NCI-H2171 (cell line): ENCODE measurements around the gene GLI3.

Experiments
- DNase-seq: peaks from one replicate; lab custom pipeline; 2025; lab: John Stamatoyannopoulos, UW

GLI3 gene

DNA sequence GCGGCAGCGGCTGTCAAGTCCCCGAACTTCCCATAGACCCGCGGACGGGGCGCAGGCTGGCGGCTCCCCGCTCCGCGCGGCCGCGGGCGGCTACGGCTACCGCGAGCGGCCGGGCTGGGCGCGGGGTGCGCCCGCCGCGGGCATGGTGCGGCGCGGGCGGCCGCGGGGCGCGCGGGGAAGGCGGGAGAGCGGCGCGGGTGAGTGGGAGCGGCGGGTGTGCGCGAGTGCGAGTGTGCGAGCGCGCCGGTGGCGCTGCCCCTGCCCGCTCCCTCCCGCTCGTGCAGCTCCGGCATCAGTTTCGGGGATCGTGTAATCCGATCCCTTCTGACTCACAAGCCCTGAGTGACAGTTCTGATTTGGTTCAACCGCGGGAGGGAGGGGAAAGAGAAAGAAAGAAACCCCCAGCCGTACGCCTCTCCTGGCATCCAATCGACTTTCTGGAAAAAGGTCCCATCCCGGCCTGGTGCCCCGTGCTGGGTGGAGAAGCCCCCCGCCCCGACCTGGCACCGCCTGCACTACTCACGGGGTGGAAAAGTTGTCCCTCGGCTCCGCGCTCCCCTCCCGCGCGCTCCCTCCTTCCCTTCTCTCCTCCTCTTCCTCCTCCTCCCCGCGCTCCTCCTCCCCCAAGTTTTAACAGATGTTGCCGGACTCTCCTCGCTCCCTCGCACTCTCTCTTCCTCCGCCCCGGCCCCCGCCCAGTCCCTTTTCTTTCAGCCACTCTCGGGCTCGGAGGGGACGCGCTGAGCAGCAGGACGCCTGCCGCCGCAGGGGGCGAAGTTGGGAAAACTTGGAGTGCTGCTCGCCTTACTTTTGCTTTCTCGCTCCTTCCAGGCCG, at the start of gene GLI3:
TSS of gene GLI3 (minus strand) at position 234 of the 835 bp plus-strand sequence. CDS start 13,956 bp downstream, outside the sequence.
- peak; percentile 2 for DNase-seq

DNA sequence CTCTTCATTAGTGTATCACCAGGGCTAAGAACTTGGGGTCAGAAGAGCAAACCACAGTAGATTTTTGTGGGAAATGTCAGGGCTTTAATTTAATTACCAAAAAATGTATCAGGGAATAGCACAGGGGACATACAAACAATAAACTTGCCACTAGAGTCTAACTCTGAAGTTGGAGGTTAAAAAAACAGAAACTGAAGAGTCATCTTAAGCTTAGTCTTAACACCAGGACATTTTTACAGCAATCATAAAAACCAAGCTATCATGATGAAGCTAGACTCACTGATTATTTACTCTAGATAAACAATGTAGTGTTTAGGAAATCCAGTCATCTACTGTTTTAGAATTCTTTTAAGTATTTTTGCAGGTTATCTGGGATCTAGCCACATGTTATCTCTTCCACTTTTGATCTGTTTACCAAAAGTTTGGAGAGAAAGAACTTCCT, 48.4 kb upstream of the GLI3 start:
- no peak for DNase-seq

DNA sequence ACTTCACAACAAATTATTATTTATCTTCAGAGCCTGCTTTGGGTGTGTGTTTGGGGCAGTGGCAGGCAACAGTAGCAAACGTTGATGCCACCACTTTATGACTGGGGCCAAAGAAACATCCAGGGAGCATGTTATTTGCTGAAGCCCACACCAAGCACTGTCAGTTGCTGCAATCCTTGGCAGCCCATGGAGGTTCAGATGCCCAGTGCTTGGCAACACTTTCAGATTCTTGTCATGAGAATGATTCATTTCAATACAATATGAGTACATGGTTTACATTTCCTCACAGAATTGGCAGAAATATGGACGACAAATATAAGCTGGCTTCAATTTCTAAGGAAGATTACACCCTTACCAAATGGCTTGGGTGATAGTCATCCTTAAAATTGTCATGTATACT, 46.5 kb upstream of the GLI3 start:
- no peak for DNase-seq

GRCh38 chr7:42278344-42278743, 41.3 kb upstream of the GLI3 start:
- no peak for DNase-seq

- DNase-seq = no peak
These were observed 37.0 kb upstream of the GLI3 start for GRCh38 chr7:42274053-42274452.

- no peak for DNase-seq
These were observed 36.0 kb upstream of the GLI3 start for GRCh38 chr7:42272793-42273665.

DNA sequence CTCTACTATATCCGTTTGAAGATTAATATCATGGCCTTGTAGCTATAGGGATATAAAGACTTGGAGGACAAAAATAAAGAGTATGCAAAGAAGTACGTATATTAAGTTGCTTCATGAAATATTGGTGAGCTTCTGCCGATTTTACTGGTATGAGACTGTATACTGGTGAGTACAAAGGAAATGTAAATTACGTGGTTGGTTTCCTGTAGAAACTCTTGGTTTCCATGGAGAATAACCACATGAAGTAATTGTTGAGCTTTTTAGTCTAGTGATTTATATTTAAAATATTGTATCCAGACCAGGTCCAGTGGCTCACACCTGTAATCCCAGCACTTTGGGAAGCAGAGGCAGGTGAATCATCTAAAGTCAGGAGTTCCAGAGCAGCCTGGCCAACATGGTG, 32.2 kb upstream of the GLI3 start:
- DNase-seq = no peak

- no peak for DNase-seq
These were observed 27.7 kb upstream of the GLI3 start for GRCh38 chr7:42264702-42265101.

DNA sequence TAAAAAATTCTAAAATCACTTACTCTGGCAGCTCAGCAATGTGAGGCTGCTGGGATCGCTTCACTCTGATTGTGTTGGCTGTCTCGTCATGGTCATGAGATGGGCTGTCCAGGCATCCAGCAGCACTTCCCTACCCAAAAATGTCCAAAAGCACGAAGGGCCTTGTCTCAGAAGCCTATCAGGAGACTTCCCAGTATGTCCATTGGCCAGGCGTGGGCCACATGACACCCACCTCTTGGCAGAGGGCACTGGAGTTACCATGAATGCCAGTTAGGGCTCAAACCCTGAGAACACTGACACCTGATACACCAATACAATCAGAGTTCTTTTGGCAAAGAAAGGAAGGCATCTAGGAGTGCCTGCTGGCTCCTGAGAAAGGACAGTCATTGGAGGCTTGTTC, 27.0 kb upstream of the GLI3 start:
- no peak for DNase-seq

DNA sequence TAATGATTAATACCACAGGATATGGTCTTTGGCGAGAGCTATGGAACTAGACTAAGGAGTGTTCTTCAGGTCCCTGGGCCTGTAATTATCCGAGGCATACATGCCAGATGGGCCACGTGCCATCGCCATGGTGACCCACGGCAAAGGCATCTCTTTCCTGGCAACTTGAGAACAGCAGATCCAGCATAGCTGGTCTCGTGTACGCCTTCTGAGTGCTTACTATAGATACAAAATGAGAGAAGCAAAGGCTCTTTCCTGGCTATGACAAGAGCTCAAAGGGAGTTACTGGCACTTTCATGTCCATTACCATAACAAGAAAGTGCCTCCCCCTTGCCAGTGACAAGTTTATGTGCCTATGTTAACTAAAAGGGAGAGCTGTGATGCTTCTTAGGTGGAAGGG, 26.0 kb upstream of the GLI3 start:
- no peak for DNase-seq

GRCh38 chr7:42254217-42254616, 17.2 kb upstream of the GLI3 start:
- DNase-seq = no peak

GRCh38 chr7:42253316-42253715, 16.3 kb upstream of the GLI3 start:
- DNase-seq = no peak

DNA sequence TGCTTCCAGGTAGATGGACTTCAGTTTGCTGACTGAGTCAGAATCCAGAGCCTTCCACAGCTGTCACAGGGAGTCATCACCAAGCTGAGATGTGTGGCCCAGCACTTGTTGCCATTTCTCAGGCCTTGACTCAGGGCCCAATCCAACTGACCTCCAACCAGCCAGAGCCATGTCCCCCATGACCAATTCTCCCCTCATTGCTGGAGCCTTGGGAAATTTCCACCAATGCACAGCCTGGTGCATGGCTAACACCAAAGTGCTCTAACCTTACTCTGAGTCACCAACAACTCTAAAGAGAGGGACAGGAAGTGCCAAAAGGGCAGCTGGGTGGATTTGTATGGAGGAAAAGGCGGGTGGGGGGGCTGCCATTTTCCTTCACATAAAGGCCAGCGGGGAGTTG, 13.4 kb upstream of the GLI3 start:
- no peak for DNase-seq

DNA sequence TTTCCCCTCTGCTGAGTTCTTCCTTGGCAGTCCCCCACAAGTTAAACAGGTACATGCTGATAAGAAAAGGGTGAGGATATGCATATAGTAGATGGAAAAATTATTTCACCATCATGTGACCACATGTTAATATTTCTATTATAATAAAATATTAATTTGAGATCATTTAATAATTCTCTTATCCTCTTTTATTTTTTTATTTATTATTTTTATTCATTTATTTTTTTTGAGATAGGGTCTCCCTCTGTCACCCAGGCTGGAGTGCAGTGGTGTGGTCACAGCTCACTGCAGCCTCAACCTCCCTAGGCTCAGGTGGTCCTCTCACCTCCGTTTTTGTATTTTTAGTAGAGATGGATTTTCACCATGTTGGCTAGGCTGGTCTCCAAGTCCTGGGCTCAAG, 11.6 kb upstream of the GLI3 start:
- DNase-seq = no peak

GRCh38 chr7:42247301-42247700, 10.3 kb upstream of the GLI3 start:
- DNase-seq = no peak

GRCh38 chr7:42244828-42245227, 7.8 kb upstream of the GLI3 start:
- DNase-seq = no peak

GRCh38 chr7:42242381-42242780, 5.4 kb upstream of the GLI3 start:
- DNase-seq = no peak

DNA sequence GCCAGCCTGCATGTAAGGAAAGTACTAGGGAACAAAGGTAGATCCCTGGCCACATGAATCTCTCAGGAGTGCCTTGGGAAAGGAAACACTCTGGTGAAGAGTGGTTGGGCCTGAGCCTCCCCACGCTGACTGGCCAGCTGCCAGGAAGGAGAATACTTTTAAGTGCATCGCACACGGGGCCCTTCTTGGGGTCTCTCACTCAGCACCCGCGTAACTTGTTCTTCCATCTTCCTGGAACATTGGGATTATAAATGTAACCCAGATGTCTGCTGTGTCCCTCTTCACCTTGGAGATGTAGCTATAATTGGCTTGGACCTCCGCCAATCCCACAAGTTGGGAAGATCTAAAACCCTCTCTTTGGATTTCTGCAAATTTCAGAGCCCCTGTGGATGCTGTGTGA, 4.4 kb upstream of the GLI3 start:
- DNase-seq = no peak

DNA sequence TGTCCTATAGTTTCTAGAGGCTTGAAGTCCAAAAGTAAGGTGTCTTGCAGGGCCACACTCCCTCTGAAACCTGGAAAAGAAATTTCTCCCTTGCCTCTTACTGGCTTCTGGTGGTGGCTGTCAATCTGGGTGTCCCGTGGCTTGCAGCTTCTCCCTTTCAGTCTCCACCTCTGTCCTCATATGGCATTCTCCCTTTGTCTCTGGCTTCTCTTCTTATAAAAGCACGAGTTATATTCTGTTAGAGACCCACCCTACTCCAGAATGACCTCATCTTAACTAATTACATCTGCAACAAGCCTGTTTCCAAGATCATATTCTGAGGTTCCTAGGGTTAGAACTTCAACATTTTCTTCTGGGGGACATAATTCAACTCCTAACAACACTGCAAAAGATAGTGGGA, 3.4 kb upstream of the GLI3 start:
- DNase-seq = no peak

- no peak for DNase-seq
These were observed 1.8 kb upstream of the GLI3 start for GRCh38 chr7:42238709-42239366.

DNA sequence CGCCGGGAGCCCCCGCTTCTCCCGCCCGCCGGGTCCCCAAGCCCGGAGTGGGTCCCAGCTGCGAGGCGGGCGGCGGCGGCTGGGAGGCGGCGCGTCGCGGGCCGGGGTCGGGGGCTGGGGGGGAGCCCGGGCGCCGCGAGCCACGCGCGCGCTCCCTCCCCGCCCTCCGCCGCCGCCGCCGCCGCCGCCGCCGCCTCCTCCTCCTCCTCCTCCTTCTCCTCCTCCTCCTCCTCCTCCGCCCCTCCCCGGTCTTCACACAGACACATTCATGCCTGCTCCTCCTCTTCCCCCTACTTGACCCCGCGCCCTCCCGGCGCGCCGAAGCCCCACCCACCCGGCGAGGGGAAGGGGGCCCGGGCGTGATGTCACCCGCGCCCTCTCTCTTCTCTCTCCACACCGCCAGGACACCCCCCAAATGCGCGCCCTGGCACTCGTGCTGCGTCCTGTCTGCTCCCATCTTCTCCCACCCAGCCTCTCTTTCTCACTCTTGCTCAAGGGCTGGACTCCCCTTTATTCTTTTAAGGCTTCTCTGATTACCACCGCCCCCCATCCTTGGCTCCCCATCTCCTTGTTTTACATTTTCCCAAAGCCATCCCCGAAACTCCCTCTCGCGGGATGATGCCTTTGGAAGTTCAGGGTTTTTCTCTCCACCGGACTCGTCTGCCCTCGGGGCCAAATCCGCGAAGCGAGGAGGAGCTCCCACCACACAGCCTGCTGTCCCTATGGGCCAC, 967 bp upstream of the GLI3 start:
- DNase-seq = no peak
